ENCODE measurements around the gene SOX2.

DNA sequence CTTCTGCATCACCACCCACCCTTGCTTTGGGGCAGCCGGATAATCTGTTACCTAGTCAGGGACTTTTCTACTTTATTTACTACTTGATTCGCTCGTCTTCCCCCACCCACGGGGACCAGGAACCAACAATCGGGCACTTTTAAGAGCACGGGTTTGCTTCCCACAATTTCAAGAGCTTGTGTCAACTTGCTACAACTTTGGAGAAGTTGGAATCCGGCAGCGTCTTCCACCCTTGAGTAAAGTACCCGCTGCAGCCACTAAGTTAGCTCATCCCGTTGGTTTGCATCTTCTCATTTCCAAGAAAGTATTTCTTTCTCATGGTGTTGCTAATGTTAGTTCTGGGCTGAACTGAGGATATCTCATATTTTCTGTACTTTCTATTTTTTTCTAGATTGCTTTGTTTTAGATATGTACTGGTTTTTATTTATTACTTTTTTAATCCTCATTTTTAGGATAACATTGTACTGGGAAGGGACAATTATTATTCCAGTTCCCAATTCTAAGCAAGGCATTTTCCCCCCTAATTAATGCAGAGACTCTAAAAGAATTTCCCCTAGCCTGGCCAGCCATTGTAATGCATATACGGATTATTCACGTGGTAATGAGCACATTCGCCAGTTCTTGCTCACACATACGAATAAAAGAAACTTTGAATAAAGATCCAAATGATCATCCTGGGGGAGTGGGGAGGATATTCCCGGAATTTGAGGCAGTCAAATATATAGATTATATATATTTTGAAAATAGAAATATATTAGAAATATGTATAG lies 4.0 kb downstream of the SOX2 start:
- TF ChIP-seq POLR2AphosphoS5 (IDR thresholded peaks at IDR 0.05; ENCODE audit: low read depth, low read length) (no peak; the same call in 1 of the 2 replicates), SIN3A (IDR thresholded peaks at IDR 0.05; ENCODE audit: borderline replicate concordance, insufficient read depth, low read length) (no peak), TAF1 (IDR thresholded peaks at IDR 0.05; ENCODE audit: borderline replicate concordance, insufficient read depth, low read length) (no peak)
